K562 (cell line): ENCODE measurements around the gene TPX2. TPM values are rescaled to one million over a fixed set of nuclear protein-coding genes. Genes with fewer than 3 reads are reported as not detected.

Experiments
- BDP1 ChIP-seq: IDR thresholded peaks from 3 replicates; pipeline ENCODE4 v1.6.1; 2011; ENCODE audit not compliant: insufficient read length, insufficient read depth
- CREB1 ChIP-seq, 2 experiments: sonication (generic) in 1 of 2; formaldehyde crosslinking in 1 of 2; IDR thresholded peaks; 2 replicates each; pipeline versions ENCODE4 v1.6.1 to v1.8.0; 2012 to 2022; ENCODE audit warnings: inconsistent platforms in 1 of 2, mild to moderate bottlenecking in 1 of 2, missing genetic modification reagents in 1 of 2, moderate library complexity in 1 of 2
- ETV5 ChIP-seq: sonication (generic); formaldehyde crosslinking; IDR thresholded peaks from 2 replicates; pipeline ENCODE4 v1.4.0; 2020; ENCODE audit warnings: low read depth, mild to moderate bottlenecking, missing genetic modification reagents
- KAT7 ChIP-seq: sonication (generic); formaldehyde crosslinking; IDR thresholded peaks from 2 replicates; pipeline ENCODE4 v1.8.0; 2022; ENCODE audit warnings: missing genetic modification reagents, mild to moderate bottlenecking, borderline replicate concordance
- KLF6 ChIP-seq: fragments of 250-450 bp; sonication (Bioruptor Pico); IDR thresholded peaks from 2 replicates; pipeline ENCODE4 v1.4.0; 2020; ENCODE audit warnings: mild to moderate bottlenecking, moderate library complexity, borderline replicate concordance
- LARP7 ChIP-seq: fragments of 450-650 bp; IDR thresholded peaks from 2 replicates; pipeline ENCODE4 v1.6.1; 2016
- MBD2 ChIP-seq: sonication (generic); IDR thresholded peaks from 2 replicates; pipeline ENCODE4 v1.6.1; 2016; ENCODE audit warnings: low read depth, borderline replicate concordance
- NCOA1 ChIP-seq: fragments of 450-650 bp; IDR thresholded peaks from 2 replicates; pipeline ENCODE4 v1.6.1; 2016; ENCODE audit warnings: low read depth
- NFYB ChIP-seq: IDR thresholded peaks from 2 replicates; pipeline ENCODE4 v1.6.1; 2011; ENCODE audit warnings: mild to moderate bottlenecking, moderate library complexity; ENCODE audit not compliant: insufficient read length; ENCODE audit errors: extremely low read depth
- PCBP2 ChIP-seq: fragments of 200-400 bp; formaldehyde crosslinking; IDR thresholded peaks from 2 replicates; pipeline ENCODE4 v1.6.1; 2018; ENCODE audit warnings: low read length, low read depth, mild to moderate bottlenecking, moderate library complexity; ENCODE audit not compliant: poor library complexity, severe bottlenecking
- SMAD2 ChIP-seq: fragments of 150-350 bp; IDR thresholded peaks from 2 replicates; pipeline ENCODE4 v1.6.1; 2014; ENCODE audit warnings: low read depth, mild to moderate bottlenecking, low read length
- TCF3 ChIP-seq: sonication (generic); formaldehyde crosslinking; IDR thresholded peaks from 2 replicates; pipeline ENCODE4 v1.4.0; 2020; ENCODE audit warnings: mild to moderate bottlenecking, missing genetic modification reagents
- TSC22D4 ChIP-seq: fragments of 450-650 bp; IDR thresholded peaks from 2 replicates; pipeline ENCODE4 v1.6.1; 2016; ENCODE audit warnings: missing genetic modification characterization, missing biosample characterization, control low read depth
- ZNF197 ChIP-seq: fragments of 200-800 bp; sonication (Bioruptor generic); IDR thresholded peaks from 2 replicates; pipeline ENCODE4 v1.6.1; 2016; ENCODE audit warnings: low read depth, missing genetic modification characterization, missing compliant biosample characterization
- ZNF253 ChIP-seq: fragments of 250-450 bp; sonication (Bioruptor Pico); conservative IDR thresholded peaks from 2 replicates; pipeline ENCODE4 v1.6.1; 2021; ENCODE audit warnings: mild to moderate bottlenecking
- ZNF592 ChIP-seq: fragments of 450-650 bp; IDR thresholded peaks from 2 replicates; pipeline ENCODE4 v1.6.1; 2017; ENCODE audit warnings: antibody characterized with exemption, mild to moderate bottlenecking
- polyA plus RNA-seq, 8 experiments: library from polyadenylated mRNA; depleted of rRNA in 4 of 8; stranded (reverse) in 5 of 8; unstranded in 3 of 8; fragments of >200 nt; fragmentation: Nextera tagmentation in 2 of 8; fragmentation: Illumina TruSeq in 1 of 8; extraction: Ambion mirVana in 2 of 8; extraction: Trizol in 1 of 8; gene quantifications; 2 replicates each; pipeline versions ENCODE4 v1.2.1 to v1.2.3, GENCODE V29; 2011 to 2014; ENCODE audit warnings: inconsistent platforms in 1 of 8, missing spikeins in 1 of 8
- total RNA-seq, 7 experiments: library from RNA; depleted of rRNA in 6 of 7; stranded (reverse); fragments of >200 nt in 6 of 7; fragmentation: Illumina TruSeq in 2 of 7; extraction: Trizol in 2 of 7; gene quantifications; 2 replicates each; pipeline versions ENCODE4 v1.2.1 to v1.2.3, GENCODE V29; 2011 to 2021; ENCODE audit warnings: low replicate concordance in 1 of 7
- TF ChIP-seq, protein P1 (sequence below): IDR thresholded peaks from 3 replicates; pipeline ENCODE4 v1.6.1; 2011; ENCODE audit warnings: borderline replicate concordance, mild to moderate bottlenecking; ENCODE audit not compliant: insufficient read length, insufficient read depth
- TF ChIP-seq, protein P2 (sequence below): fragments of 200-400 bp; formaldehyde crosslinking; IDR thresholded peaks from 2 replicates; pipeline ENCODE4 v1.6.1; 2017; ENCODE audit warnings: mild to moderate bottlenecking, low read depth, low read length, moderate library complexity
- TF ChIP-seq, protein P3 (sequence below): IDR thresholded peaks from 2 replicates; pipeline ENCODE4 v1.6.1; 2016; ENCODE audit warnings: missing genetic modification characterization, missing compliant biosample characterization

Gene TPX2
- total and polyA plus RNA-seq, 9 of the 15 experiments (the other 6 are each of a cell fraction or from before 2014, with no cell fraction given), result 48.0 to 241 (median 133) TPM

GRCh38 chr20:31723319-31724078 is 15.6 kb upstream of the TPX2 start (continued):
- TF ChIP-seq, protein P1, sequence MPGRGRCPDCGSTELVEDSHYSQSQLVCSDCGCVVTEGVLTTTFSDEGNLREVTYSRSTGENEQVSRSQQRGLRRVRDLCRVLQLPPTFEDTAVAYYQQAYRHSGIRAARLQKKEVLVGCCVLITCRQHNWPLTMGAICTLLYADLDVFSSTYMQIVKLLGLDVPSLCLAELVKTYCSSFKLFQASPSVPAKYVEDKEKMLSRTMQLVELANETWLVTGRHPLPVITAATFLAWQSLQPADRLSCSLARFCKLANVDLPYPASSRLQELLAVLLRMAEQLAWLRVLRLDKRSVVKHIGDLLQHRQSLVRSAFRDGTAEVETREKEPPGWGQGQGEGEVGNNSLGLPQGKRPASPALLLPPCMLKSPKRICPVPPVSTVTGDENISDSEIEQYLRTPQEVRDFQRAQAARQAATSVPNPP, result no peak
- peak; percentile 94 for TF ChIP-seq ETV5 (CRISPR knock-in tag)
- TF ChIP-seq BDP1, result no peak
- peak; percentile 88 for TF ChIP-seq ZNF197
- TF ChIP-seq CREB1 (IDR thresholded peaks at IDR 0.05), result peak; percentile 67
- peak; percentile 75 for TF ChIP-seq CREB1 (CRISPR knock-in tag; IDR thresholded peaks at IDR 0.05)
- TF ChIP-seq TCF3 (CRISPR knock-in tag), result 0 out of 2 replicates have a peak, but pooled peaks have one; percentile 14
- no peak for TF ChIP-seq ZNF253 (CRISPR knock-in tag)
- no peak for TF ChIP-seq TSC22D4 (tag)
- TF ChIP-seq LARP7, result no peak
- no peak for TF ChIP-seq KLF6 (CRISPR knock-in tag)
- peak; percentile 96 for TF ChIP-seq NFYB
- peak; percentile 97 for TF ChIP-seq MBD2
- TF ChIP-seq NCOA1, result no peak
- TF ChIP-seq KAT7 (CRISPR knock-in tag), result peak; percentile 70; the same call in 1 of the 2 replicates
- TF ChIP-seq, protein P2, sequence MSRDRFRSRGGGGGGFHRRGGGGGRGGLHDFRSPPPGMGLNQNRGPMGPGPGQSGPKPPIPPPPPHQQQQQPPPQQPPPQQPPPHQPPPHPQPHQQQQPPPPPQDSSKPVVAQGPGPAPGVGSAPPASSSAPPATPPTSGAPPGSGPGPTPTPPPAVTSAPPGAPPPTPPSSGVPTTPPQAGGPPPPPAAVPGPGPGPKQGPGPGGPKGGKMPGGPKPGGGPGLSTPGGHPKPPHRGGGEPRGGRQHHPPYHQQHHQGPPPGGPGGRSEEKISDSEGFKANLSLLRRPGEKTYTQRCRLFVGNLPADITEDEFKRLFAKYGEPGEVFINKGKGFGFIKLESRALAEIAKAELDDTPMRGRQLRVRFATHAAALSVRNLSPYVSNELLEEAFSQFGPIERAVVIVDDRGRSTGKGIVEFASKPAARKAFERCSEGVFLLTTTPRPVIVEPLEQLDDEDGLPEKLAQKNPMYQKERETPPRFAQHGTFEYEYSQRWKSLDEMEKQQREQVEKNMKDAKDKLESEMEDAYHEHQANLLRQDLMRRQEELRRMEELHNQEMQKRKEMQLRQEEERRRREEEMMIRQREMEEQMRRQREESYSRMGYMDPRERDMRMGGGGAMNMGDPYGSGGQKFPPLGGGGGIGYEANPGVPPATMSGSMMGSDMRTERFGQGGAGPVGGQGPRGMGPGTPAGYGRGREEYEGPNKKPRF, result no peak
- TF ChIP-seq, protein P3, sequence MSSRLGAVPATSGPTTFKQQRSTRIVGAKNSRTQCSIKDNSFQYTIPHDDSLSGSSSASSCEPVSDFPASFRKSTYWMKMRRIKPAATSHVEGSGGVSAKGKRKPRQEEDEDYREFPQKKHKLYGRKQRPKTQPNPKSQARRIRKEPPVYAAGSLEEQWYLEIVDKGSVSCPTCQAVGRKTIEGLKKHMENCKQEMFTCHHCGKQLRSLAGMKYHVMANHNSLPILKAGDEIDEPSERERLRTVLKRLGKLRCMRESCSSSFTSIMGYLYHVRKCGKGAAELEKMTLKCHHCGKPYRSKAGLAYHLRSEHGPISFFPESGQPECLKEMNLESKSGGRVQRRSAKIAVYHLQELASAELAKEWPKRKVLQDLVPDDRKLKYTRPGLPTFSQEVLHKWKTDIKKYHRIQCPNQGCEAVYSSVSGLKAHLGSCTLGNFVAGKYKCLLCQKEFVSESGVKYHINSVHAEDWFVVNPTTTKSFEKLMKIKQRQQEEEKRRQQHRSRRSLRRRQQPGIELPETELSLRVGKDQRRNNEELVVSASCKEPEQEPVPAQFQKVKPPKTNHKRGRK, result no peak
- TF ChIP-seq PCBP2, result no peak
- peak; percentile 74 for TF ChIP-seq ZNF592
- no peak for TF ChIP-seq SMAD2
